ENCODE measurements around the gene MOB2. TPM values are rescaled to one million over a fixed set of nuclear protein-coding genes. Genes with fewer than 3 reads are reported as not detected.

Gene MOB2
- total and polyA plus RNA-seq, 9 of the 15 experiments (the other 6 are each of a cell fraction or from before 2014, with no cell fraction given), result 0.17 to 36.8 (median 19.2) TPM

DNA sequence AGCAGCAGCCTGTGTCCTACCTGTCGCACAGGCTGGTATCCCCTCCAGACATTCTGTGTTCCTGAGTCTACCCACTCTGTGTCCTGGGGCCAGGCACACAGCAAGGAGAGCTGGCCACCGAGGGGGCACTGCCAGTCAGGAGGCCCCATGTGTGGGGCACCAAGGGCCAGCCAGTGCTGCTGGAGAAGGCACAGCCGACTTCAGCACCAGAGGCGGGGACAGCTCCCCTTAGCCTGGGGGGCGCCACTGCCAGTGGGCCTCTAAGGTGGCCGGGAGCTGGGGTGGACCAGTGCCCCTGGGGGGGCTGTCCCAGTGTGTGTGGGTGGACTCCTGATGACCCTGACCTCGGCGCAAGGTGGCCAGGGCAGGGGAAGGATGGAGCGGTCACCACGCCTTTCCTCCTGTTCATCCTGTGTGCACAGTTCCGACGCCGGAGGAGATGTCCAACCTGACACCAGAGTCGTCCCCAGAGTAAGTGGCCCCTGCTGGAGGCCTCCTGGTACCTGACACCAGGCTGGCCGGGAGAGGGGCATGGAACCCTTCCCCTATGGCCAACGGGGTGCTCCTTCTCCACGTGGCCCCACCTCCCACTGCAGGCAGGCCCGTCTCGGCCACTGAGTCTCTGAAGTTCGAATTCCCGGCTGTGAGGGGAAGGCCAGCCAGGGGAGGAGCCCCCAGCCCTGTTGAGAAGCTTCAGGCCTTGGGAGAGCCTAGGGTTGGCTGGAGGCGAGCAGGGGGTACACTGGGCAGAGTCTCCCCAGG, 35.4 kb downstream of the MOB2 start:
- no peak overlapping the region for H3K27ac ChIP-seq (ENCODE audit: extremely low read depth, low read depth, low read length)
- no peaks in the 10 kb centered on the region for H3K79me2 ChIP-seq (ENCODE audit: control insufficient read depth, insufficient read depth, low read length)
- no peak overlapping the region for H2AFZ ChIP-seq (ENCODE audit: low read depth, low read length)
- 20% methylated on average over 11 of the region's 22 CpGs for WGBS (ENCODE audit: insufficient coverage, low coverage, missing lambda C conversion rate)
- H3K4me3 ChIP-seq, result no peak overlapping the region
- H3K27me3 ChIP-seq (ENCODE audit: control insufficient read depth in 2 of 2, insufficient read depth in 2 of 2, low read length in 2 of 2), result peaks cover 9 to 64% of the 10 kb centered on the region in 2 experiments; a peak in 3 of 5 replicates
- FAIRE-seq, result no peak
- in situ Hi-C loops (cut with MboI), result no loop called here
- ChIA-PET POLR2A (interaction anchor here (0.7 kb wide), 1 partner anchor 23 kb away, joined by 3 read pairs; no protein-coding TSS in a partner anchor), CTCF (ENCODE audit: low intra/inter-chr PET ratio) (no interaction called here)
- H3K9me3 ChIP-seq (replicated peaks; ENCODE audit: control insufficient read depth, insufficient read depth, low read depth, low read length), result no peaks in the 10 kb centered on the region
- intact Hi-C loops (cut with micrococcal nuclease), result loop anchor here (5.0 to 10.0 kb wide), 2 partner anchors 66 to 124 kb away; partner anchors contain the start of gene DUSP8
- no peaks in the 10 kb centered on the region for H3K9me1 ChIP-seq (ENCODE audit: control insufficient read depth, insufficient read depth, low read length)
- no peak for ATAC-seq
- H3K36me3 ChIP-seq (ENCODE audit: control insufficient read depth, insufficient read depth, low read length), result no peaks in the 10 kb centered on the region
- peaks cover 0 to 61% of the 10 kb centered on the region in 2 experiments; a peak in 2 of 5 replicates for H3K4me1 ChIP-seq (replicated peaks in 1 of 2; ENCODE audit: control insufficient read depth in 2 of 2, insufficient read depth in 2 of 2, low read length in 2 of 2)
- H3K9ac ChIP-seq (ENCODE audit: insufficient read depth in 1 of 2, low read depth in 2 of 2, low read length in 2 of 2), result no peak overlapping the region
- H3K4me2 ChIP-seq (ENCODE audit: insufficient read depth, low read length), result no peak overlapping the region
- no TSS peak for BruUV-seq (replicated peaks)
- DNase-seq (ENCODE audit: extremely low read depth in 1 of 4, low spot score in 3 of 4), result peak; percentile 28 to 75 (median 65)
- peaks cover 20% of the 10 kb centered on the region for H4K20me1 ChIP-seq (replicated peaks; ENCODE audit: control insufficient read depth, insufficient read depth, low read length)
- no peak for TF ChIP-seq SIRT6 (IDR thresholded peaks at IDR 0.05; ENCODE audit: low read depth, low read length)
- TF ChIP-seq ZNF224 (CRISPR knock-in tag; IDR thresholded peaks at IDR 0.05), result no peak
- TF ChIP-seq ZNF695 (CRISPR knock-in tag; IDR thresholded peaks at IDR 0.05), result no peak
- TF ChIP-seq RBM22 (IDR thresholded peaks at IDR 0.05; ENCODE audit: low read depth, low read length, poor library complexity, severe bottlenecking), result no peak
- no peak for TF ChIP-seq ARNT (IDR thresholded peaks at IDR 0.05)
- TF ChIP-seq, protein P1, sequence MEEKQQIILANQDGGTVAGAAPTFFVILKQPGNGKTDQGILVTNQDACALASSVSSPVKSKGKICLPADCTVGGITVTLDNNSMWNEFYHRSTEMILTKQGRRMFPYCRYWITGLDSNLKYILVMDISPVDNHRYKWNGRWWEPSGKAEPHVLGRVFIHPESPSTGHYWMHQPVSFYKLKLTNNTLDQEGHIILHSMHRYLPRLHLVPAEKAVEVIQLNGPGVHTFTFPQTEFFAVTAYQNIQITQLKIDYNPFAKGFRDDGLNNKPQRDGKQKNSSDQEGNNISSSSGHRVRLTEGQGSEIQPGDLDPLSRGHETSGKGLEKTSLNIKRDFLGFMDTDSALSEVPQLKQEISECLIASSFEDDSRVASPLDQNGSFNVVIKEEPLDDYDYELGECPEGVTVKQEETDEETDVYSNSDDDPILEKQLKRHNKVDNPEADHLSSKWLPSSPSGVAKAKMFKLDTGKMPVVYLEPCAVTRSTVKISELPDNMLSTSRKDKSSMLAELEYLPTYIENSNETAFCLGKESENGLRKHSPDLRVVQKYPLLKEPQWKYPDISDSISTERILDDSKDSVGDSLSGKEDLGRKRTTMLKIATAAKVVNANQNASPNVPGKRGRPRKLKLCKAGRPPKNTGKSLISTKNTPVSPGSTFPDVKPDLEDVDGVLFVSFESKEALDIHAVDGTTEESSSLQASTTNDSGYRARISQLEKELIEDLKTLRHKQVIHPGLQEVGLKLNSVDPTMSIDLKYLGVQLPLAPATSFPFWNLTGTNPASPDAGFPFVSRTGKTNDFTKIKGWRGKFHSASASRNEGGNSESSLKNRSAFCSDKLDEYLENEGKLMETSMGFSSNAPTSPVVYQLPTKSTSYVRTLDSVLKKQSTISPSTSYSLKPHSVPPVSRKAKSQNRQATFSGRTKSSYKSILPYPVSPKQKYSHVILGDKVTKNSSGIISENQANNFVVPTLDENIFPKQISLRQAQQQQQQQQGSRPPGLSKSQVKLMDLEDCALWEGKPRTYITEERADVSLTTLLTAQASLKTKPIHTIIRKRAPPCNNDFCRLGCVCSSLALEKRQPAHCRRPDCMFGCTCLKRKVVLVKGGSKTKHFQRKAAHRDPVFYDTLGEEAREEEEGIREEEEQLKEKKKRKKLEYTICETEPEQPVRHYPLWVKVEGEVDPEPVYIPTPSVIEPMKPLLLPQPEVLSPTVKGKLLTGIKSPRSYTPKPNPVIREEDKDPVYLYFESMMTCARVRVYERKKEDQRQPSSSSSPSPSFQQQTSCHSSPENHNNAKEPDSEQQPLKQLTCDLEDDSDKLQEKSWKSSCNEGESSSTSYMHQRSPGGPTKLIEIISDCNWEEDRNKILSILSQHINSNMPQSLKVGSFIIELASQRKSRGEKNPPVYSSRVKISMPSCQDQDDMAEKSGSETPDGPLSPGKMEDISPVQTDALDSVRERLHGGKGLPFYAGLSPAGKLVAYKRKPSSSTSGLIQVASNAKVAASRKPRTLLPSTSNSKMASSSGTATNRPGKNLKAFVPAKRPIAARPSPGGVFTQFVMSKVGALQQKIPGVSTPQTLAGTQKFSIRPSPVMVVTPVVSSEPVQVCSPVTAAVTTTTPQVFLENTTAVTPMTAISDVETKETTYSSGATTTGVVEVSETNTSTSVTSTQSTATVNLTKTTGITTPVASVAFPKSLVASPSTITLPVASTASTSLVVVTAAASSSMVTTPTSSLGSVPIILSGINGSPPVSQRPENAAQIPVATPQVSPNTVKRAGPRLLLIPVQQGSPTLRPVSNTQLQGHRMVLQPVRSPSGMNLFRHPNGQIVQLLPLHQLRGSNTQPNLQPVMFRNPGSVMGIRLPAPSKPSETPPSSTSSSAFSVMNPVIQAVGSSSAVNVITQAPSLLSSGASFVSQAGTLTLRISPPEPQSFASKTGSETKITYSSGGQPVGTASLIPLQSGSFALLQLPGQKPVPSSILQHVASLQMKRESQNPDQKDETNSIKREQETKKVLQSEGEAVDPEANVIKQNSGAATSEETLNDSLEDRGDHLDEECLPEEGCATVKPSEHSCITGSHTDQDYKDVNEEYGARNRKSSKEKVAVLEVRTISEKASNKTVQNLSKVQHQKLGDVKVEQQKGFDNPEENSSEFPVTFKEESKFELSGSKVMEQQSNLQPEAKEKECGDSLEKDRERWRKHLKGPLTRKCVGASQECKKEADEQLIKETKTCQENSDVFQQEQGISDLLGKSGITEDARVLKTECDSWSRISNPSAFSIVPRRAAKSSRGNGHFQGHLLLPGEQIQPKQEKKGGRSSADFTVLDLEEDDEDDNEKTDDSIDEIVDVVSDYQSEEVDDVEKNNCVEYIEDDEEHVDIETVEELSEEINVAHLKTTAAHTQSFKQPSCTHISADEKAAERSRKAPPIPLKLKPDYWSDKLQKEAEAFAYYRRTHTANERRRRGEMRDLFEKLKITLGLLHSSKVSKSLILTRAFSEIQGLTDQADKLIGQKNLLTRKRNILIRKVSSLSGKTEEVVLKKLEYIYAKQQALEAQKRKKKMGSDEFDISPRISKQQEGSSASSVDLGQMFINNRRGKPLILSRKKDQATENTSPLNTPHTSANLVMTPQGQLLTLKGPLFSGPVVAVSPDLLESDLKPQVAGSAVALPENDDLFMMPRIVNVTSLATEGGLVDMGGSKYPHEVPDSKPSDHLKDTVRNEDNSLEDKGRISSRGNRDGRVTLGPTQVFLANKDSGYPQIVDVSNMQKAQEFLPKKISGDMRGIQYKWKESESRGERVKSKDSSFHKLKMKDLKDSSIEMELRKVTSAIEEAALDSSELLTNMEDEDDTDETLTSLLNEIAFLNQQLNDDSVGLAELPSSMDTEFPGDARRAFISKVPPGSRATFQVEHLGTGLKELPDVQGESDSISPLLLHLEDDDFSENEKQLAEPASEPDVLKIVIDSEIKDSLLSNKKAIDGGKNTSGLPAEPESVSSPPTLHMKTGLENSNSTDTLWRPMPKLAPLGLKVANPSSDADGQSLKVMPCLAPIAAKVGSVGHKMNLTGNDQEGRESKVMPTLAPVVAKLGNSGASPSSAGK (IDR thresholded peaks at IDR 0.05), result no peak
- TF ChIP-seq ZNF347 (CRISPR knock-in tag; IDR thresholded peaks at IDR 0.05; ENCODE audit: low read depth), result no peak
- no peak for TF ChIP-seq SIN3B (IDR thresholded peaks at IDR 0.05; ENCODE audit: low read depth)
- TF ChIP-seq ZNF778 (CRISPR knock-in tag; IDR thresholded peaks at IDR 0.05), result no peak
